ENCODE data around the gene FBXL7. TPM values are rescaled to one million over a fixed set of nuclear protein-coding genes. Genes with fewer than 3 reads are reported as not detected.

The FBXL7 gene
- total and polyA plus RNA-seq, 4 donors = 1.9 to 15.5 (median 6.6) TPM

DNA sequence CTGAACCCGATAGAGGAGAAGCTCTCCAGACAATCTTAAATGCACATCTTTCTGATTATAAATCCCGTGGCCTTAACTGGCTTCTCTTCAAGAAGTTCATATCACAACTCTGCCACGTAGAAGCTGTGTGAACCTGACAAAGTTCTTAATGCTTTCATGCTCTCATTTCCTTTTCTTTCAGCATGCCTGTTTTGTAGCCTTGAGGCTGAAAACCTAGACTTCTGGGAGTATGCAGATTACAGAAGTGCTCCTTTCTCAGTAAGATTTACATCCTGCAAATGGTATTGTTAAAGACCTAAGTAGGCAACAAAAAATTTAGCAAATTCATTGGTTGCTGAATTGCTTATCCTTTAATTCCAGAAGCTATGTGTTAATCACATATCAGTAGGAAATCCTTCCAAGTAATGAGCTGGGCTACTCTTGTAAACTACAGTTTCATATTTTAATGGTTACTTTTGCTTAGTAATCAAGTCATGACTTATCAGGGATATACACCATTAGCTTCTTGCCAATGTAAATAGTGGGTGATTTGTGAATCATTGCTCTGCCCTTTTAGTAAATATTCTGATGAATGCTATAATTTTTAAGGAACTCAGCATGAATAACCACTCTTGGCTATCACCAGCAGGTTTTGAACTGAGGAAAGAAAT is 334.7 kb downstream of the FBXL7 start:
- peaks cover 2 to 58% (median 32%) of the 10 kb centered on the region in 5 donors for H3K4me1 ChIP-seq (ENCODE audit: control insufficient read depth in 5 of 5, insufficient read depth in 5 of 5, low read length in 5 of 5)
- H3K27ac ChIP-seq (ENCODE audit: low read depth in 1 of 2, low read length in 1 of 2) = no peak overlapping the region
- DNase-seq = peak in 2 of 3 donors; percentile 87 to 88
- TF ChIP-seq, protein P1, sequence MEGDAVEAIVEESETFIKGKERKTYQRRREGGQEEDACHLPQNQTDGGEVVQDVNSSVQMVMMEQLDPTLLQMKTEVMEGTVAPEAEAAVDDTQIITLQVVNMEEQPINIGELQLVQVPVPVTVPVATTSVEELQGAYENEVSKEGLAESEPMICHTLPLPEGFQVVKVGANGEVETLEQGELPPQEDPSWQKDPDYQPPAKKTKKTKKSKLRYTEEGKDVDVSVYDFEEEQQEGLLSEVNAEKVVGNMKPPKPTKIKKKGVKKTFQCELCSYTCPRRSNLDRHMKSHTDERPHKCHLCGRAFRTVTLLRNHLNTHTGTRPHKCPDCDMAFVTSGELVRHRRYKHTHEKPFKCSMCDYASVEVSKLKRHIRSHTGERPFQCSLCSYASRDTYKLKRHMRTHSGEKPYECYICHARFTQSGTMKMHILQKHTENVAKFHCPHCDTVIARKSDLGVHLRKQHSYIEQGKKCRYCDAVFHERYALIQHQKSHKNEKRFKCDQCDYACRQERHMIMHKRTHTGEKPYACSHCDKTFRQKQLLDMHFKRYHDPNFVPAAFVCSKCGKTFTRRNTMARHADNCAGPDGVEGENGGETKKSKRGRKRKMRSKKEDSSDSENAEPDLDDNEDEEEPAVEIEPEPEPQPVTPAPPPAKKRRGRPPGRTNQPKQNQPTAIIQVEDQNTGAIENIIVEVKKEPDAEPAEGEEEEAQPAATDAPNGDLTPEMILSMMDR (IDR thresholded peaks at IDR 0.05; ENCODE audit: control extremely low read depth, extremely low read depth) = no peak
- H3K4me3 ChIP-seq = no peak overlapping the region
- ATAC-seq (ENCODE audit: insufficient read depth, low FRiP score) = peak; percentile 33
- peaks cover 0 to 3% (median 0%) of the 10 kb centered on the region in 4 donors for H3K36me3 ChIP-seq (ENCODE audit: control insufficient read depth in 4 of 4, insufficient read depth in 4 of 4, low read length in 4 of 4)
- no peak overlapping the region for H3K9ac ChIP-seq (ENCODE audit: insufficient read depth in 1 of 2, low read length in 2 of 2)
- no peaks in the 10 kb centered on the region for H3K27me3 ChIP-seq (ENCODE audit: control insufficient read depth in 3 of 3, insufficient read depth in 3 of 3, low read length in 2 of 3)
- peaks cover 0 to 2% (median 0%) of the 10 kb centered on the region in 4 donors for H3K9me3 ChIP-seq (ENCODE audit: control insufficient read depth in 4 of 4, insufficient read depth in 3 of 4, low read length in 3 of 4)
- 32 to 34% methylated on average over 3 of the region's 3 CpGs for WGBS, 2 donors

- TF ChIP-seq, protein P1 (IDR thresholded peaks at IDR 0.05; ENCODE audit: control extremely low read depth, extremely low read depth) = no peak
- Histone ChIP-seq H3K27me3 (ENCODE audit: control insufficient read depth in 3 of 3, insufficient read depth in 3 of 3, low read length in 2 of 3) (no peaks in the 10 kb centered on the region), H3K4me1 (ENCODE audit: control insufficient read depth in 5 of 5, insufficient read depth in 5 of 5, low read length in 5 of 5) (peaks cover 2 to 58% (median 32%) of the 10 kb centered on the region in 5 donors), H3K27ac (ENCODE audit: low read depth in 1 of 2, low read length in 1 of 2) (no peak overlapping the region), H3K4me3 (no peak overlapping the region), H3K9me3 (ENCODE audit: control insufficient read depth in 4 of 4, insufficient read depth in 3 of 4, low read length in 3 of 4) (peaks cover 0 to 2% (median 0%) of the 10 kb centered on the region in 4 donors), H3K9ac (ENCODE audit: insufficient read depth in 1 of 2, low read length in 2 of 2) (no peak overlapping the region), H3K36me3 (ENCODE audit: control insufficient read depth in 4 of 4, insufficient read depth in 4 of 4, low read length in 4 of 4) (peaks cover 0 to 3% (median 0%) of the 10 kb centered on the region in 4 donors)
- DNase-seq (no peak), ATAC-seq (ENCODE audit: insufficient read depth, low FRiP score) (no peak)
- 91 to 96% methylated on average over 2 of the region's 2 CpGs for WGBS, 2 donors
These were observed 335.5 kb downstream of the FBXL7 start for GRCh38 chr5:15835514-15835913.

- no peak overlapping the region for H3K4me3 ChIP-seq
- WGBS, 2 donors = 45 to 64% methylated on average over 2 of the region's 2 CpGs
- H3K36me3 ChIP-seq (ENCODE audit: control insufficient read depth in 4 of 4, insufficient read depth in 4 of 4, low read length in 4 of 4) = peaks cover 0 to 3% (median 0%) of the 10 kb centered on the region in 4 donors
- ATAC-seq (ENCODE audit: insufficient read depth, low FRiP score) = no peak
- H3K9ac ChIP-seq (ENCODE audit: insufficient read depth in 1 of 2, low read length in 2 of 2) = no peak overlapping the region
- no peaks in the 10 kb centered on the region for H3K27me3 ChIP-seq (ENCODE audit: control insufficient read depth in 3 of 3, insufficient read depth in 3 of 3, low read length in 2 of 3)
- peak; percentile 40 to 79 (median 79) for DNase-seq
- peaks cover 0 to 7% (median 3%) of the 10 kb centered on the region in 4 donors for H3K9me3 ChIP-seq (ENCODE audit: control insufficient read depth in 4 of 4, insufficient read depth in 3 of 4, low read length in 3 of 4)
- TF ChIP-seq, protein P1 (IDR thresholded peaks at IDR 0.05; ENCODE audit: control extremely low read depth, extremely low read depth) = no peak
- H3K27ac ChIP-seq (ENCODE audit: low read depth in 1 of 2, low read length in 1 of 2) = no peak overlapping the region
- peaks cover 0 to 51% (median 24%) of the 10 kb centered on the region in 5 donors for H3K4me1 ChIP-seq (ENCODE audit: control insufficient read depth in 5 of 5, insufficient read depth in 5 of 5, low read length in 5 of 5)
These were observed 337.7 kb downstream of the FBXL7 start for GRCh38 chr5:15837551-15838289.
